Central memory CD8-positive, alpha-beta T cell (primary cell): ENCODE results near the gene GRIA4.

Source experiments
- ATAC-seq: fragments of 150-1000 bp; cut with Tn5 transposase; replicated peaks from 2 replicates; pipeline ENCODE4 v1.10.0; 2022; ENCODE audit warnings: mild to moderate bottlenecking, moderate FRiP score, moderate number of reproducible peaks; ENCODE audit not compliant: poor library complexity, severe bottlenecking; ENCODE audit errors: extremely low read depth
- DNase-seq, 2 donors: peaks; one replicate each; pipeline ENCODE4 v3.0.0; 2021; ENCODE audit warnings: low spot score in 2 of 2
- H3K27ac Mint-ChIP-seq: one replicate; pipeline ENCODE4 v1.8.0; 2022; ENCODE audit warnings: low read depth, mild to moderate bottlenecking, moderate library complexity, mixed read lengths
- H3K27me3 Mint-ChIP-seq: one replicate; pipeline ENCODE4 v1.8.0; 2022; ENCODE audit warnings: mixed read lengths
- H3K36me3 Mint-ChIP-seq: one replicate; pipeline ENCODE4 v1.8.0; 2022; ENCODE audit warnings: mild to moderate bottlenecking, moderate library complexity, mixed read lengths; ENCODE audit not compliant: insufficient read depth
- H3K4me1 Mint-ChIP-seq: one replicate; pipeline ENCODE4 v1.8.0; 2022; ENCODE audit warnings: mixed read lengths
- H3K4me3 Mint-ChIP-seq: one replicate; pipeline ENCODE4 v1.8.0; 2022; ENCODE audit warnings: mild to moderate bottlenecking, moderate library complexity, mixed read lengths
- H3K9me3 Mint-ChIP-seq: one replicate; pipeline ENCODE4 v1.8.0; 2022; ENCODE audit warnings: mixed read lengths

The GRIA4 gene

GRCh38 chr11:105705786-105706530 is 96.1 kb downstream of the GRIA4 start:
- H3K4me3 Mint-ChIP-seq = no peak overlapping the region
- H3K4me1 Mint-ChIP-seq = no peaks in the 10 kb centered on the region
- no peak overlapping the region for H3K27ac Mint-ChIP-seq
- H3K36me3 Mint-ChIP-seq = no peaks in the 10 kb centered on the region
- no peak for DNase-seq
- ATAC-seq = no peak
- H3K9me3 Mint-ChIP-seq = no peaks in the 10 kb centered on the region
- no peaks in the 10 kb centered on the region for H3K27me3 Mint-ChIP-seq

- peaks cover 3% of the 10 kb centered on the region for H3K36me3 Mint-ChIP-seq
- no peak overlapping the region for H3K27ac Mint-ChIP-seq
- H3K9me3 Mint-ChIP-seq = no peaks in the 10 kb centered on the region
- H3K4me3 Mint-ChIP-seq = no peak overlapping the region
- no peak for ATAC-seq
- no peaks in the 10 kb centered on the region for H3K27me3 Mint-ChIP-seq
- H3K4me1 Mint-ChIP-seq = no peaks in the 10 kb centered on the region
- DNase-seq = no peak
Observed at GRCh38 chr11:105713106-105713505, 103.2 kb downstream of the GRIA4 start.

- Mint-ChIP-seq H3K27ac (no peak overlapping the region), H3K4me3 (no peak overlapping the region), H3K36me3 (peaks cover 3% of the 10 kb centered on the region), H3K9me3 (no peaks in the 10 kb centered on the region), H3K4me1 (no peaks in the 10 kb centered on the region), H3K27me3 (no peaks in the 10 kb centered on the region)
- no peak for ATAC-seq
- no peak for DNase-seq
Observed at GRCh38 chr11:105713696-105714095, 103.8 kb downstream of the GRIA4 start.

GRCh38 chr11:105718641-105719040 is 108.8 kb downstream of the GRIA4 start:
- H3K27ac Mint-ChIP-seq = no peak overlapping the region
- no peaks in the 10 kb centered on the region for H3K4me1 Mint-ChIP-seq
- H3K4me3 Mint-ChIP-seq = no peak overlapping the region
- H3K27me3 Mint-ChIP-seq = no peaks in the 10 kb centered on the region
- DNase-seq (no peak), ATAC-seq (no peak)
- H3K36me3 Mint-ChIP-seq = peaks cover 3% of the 10 kb centered on the region
- H3K9me3 Mint-ChIP-seq = no peaks in the 10 kb centered on the region

GRCh38 chr11:105719073-105719822 is 109.4 kb downstream of the GRIA4 start:
- H3K4me3 Mint-ChIP-seq = no peak overlapping the region
- no peaks in the 10 kb centered on the region for H3K4me1 Mint-ChIP-seq
- H3K9me3 Mint-ChIP-seq = no peaks in the 10 kb centered on the region
- DNase-seq (no peak), ATAC-seq (no peak)
- H3K27ac Mint-ChIP-seq = no peak overlapping the region
- H3K27me3 Mint-ChIP-seq = no peaks in the 10 kb centered on the region
- peaks cover 3% of the 10 kb centered on the region for H3K36me3 Mint-ChIP-seq

- no peaks in the 10 kb centered on the region for H3K4me1 Mint-ChIP-seq
- H3K36me3 Mint-ChIP-seq = peaks cover 3% of the 10 kb centered on the region
- H3K4me3 Mint-ChIP-seq = no peak overlapping the region
- no peaks in the 10 kb centered on the region for H3K9me3 Mint-ChIP-seq
- no peaks in the 10 kb centered on the region for H3K27me3 Mint-ChIP-seq
- DNase-seq = no peak
- ATAC-seq = no peak
- H3K27ac Mint-ChIP-seq = no peak overlapping the region
Observed at GRCh38 chr11:105720096-105720495, 110.2 kb downstream of the GRIA4 start.

GRCh38 chr11:105723269-105723668 is 113.4 kb downstream of the GRIA4 start:
- H3K4me3 Mint-ChIP-seq = no peak overlapping the region
- no peak overlapping the region for H3K27ac Mint-ChIP-seq
- H3K27me3 Mint-ChIP-seq = no peaks in the 10 kb centered on the region
- peaks cover 3% of the 10 kb centered on the region for H3K36me3 Mint-ChIP-seq
- ATAC-seq = no peak
- H3K4me1 Mint-ChIP-seq = no peaks in the 10 kb centered on the region
- peaks cover 6% of the 10 kb centered on the region for H3K9me3 Mint-ChIP-seq
- no peak for DNase-seq

GRCh38 chr11:105732611-105733010 is 122.7 kb downstream of the GRIA4 start:
- H3K36me3 Mint-ChIP-seq = no peaks in the 10 kb centered on the region
- peaks cover 8% of the 10 kb centered on the region for H3K9me3 Mint-ChIP-seq
- H3K27ac Mint-ChIP-seq = no peak overlapping the region
- DNase-seq (no peak), ATAC-seq (no peak)
- H3K4me1 Mint-ChIP-seq = no peaks in the 10 kb centered on the region
- H3K4me3 Mint-ChIP-seq = no peak overlapping the region
- no peaks in the 10 kb centered on the region for H3K27me3 Mint-ChIP-seq

GRCh38 chr11:105734426-105734825 is 124.6 kb downstream of the GRIA4 start:
- Mint-ChIP-seq H3K4me3 (no peak overlapping the region), H3K27ac (no peak overlapping the region)

GRCh38 chr11:105738251-105738650 is 128.4 kb downstream of the GRIA4 start:
- no peaks in the 10 kb centered on the region for H3K4me1 Mint-ChIP-seq
- H3K27me3 Mint-ChIP-seq = no peaks in the 10 kb centered on the region

More at GRCh38 chr11:105734426-105734825, 124.6 kb downstream of the GRIA4 start:
- Mint-ChIP-seq H3K27me3 (no peaks in the 10 kb centered on the region), H3K9me3 (no peaks in the 10 kb centered on the region), H3K36me3 (no peaks in the 10 kb centered on the region), H3K4me1 (no peaks in the 10 kb centered on the region)
- DNase-seq = no peak
- no peak for ATAC-seq

GRCh38 chr11:105738986-105739795 is 129.3 kb downstream of the GRIA4 start:
- Mint-ChIP-seq H3K36me3 (no peaks in the 10 kb centered on the region), H3K27ac (no peak overlapping the region), H3K4me3 (no peak overlapping the region)

More at GRCh38 chr11:105738251-105738650, 128.4 kb downstream of the GRIA4 start:
- ATAC-seq (no peak), DNase-seq (no peak)
- Mint-ChIP-seq H3K9me3 (no peaks in the 10 kb centered on the region), H3K4me3 (no peak overlapping the region), H3K36me3 (no peaks in the 10 kb centered on the region), H3K27ac (no peak overlapping the region)

GRCh38 chr11:105740164-105740903 is 130.5 kb downstream of the GRIA4 start:
- Mint-ChIP-seq H3K27me3 (no peaks in the 10 kb centered on the region), H3K4me1 (no peaks in the 10 kb centered on the region), H3K36me3 (no peaks in the 10 kb centered on the region), H3K4me3 (no peak overlapping the region), H3K9me3 (peaks cover 6% of the 10 kb centered on the region), H3K27ac (no peak overlapping the region)
- no peak for DNase-seq
- ATAC-seq = no peak

More at GRCh38 chr11:105738986-105739795, 129.3 kb downstream of the GRIA4 start:
- Mint-ChIP-seq H3K4me1 (no peaks in the 10 kb centered on the region), H3K27me3 (no peaks in the 10 kb centered on the region), H3K9me3 (peaks cover 6% of the 10 kb centered on the region)
- DNase-seq (no peak), ATAC-seq (no peak)
